K562 (cell line): ENCODE measurements around the gene DBP. TPM values are rescaled to one million over a fixed set of nuclear protein-coding genes. Genes with fewer than 3 reads are reported as not detected.
A peak's percentile ranks its signal among the peaks of the same experiment; 100 is the strongest.

Experiments
- FOSL1 ChIP-seq: fragments of 200-800 bp; sonication (Bioruptor generic); conservative IDR thresholded peaks from 2 replicates; pipeline ENCODE4 v1.6.1; 2016; ENCODE audit warnings: missing genetic modification characterization, missing compliant biosample characterization
- HNRNPH1 ChIP-seq: fragments of 200-400 bp; formaldehyde crosslinking; optimal IDR thresholded peaks from 2 replicates; pipeline ENCODE3; 2017; ENCODE audit warnings: low read depth, mild to moderate bottlenecking, low read length, moderate library complexity
- MBD2 ChIP-seq: sonication (generic); IDR thresholded peaks from 2 replicates; pipeline ENCODE4 v1.6.1; 2016; ENCODE audit warnings: low read depth, borderline replicate concordance
- MCM2 ChIP-seq: fragments of 450-650 bp; IDR thresholded peaks from 2 replicates; pipeline ENCODE4 v1.6.1; 2017; ENCODE audit warnings: low read depth, mild to moderate bottlenecking
- MYBL2 ChIP-seq, 2 experiments: fragments of 450-650 bp in 1 of 2; sonication (generic) in 1 of 2; formaldehyde crosslinking in 1 of 2; IDR thresholded peaks; 2 replicates each; pipeline versions ENCODE4 v1.6.1 to v1.8.1; 2017 to 2022; ENCODE audit warnings: borderline replicate concordance in 1 of 2, inconsistent platforms in 1 of 2, low read depth in 1 of 2, mild to moderate bottlenecking in 1 of 2, missing genetic modification reagents in 1 of 2, moderate library complexity in 1 of 2
- NCOR1 ChIP-seq: fragments of 450-650 bp; IDR thresholded peaks from 2 replicates; pipeline ENCODE4 v1.6.1; 2016; ENCODE audit warnings: mild to moderate bottlenecking, moderate library complexity
- SMARCE1 ChIP-seq: fragments of 450-650 bp; IDR thresholded peaks from 2 replicates; pipeline ENCODE4 v1.7.1; 2016; ENCODE audit warnings: mild to moderate bottlenecking
- ZNF408 ChIP-seq: fragments of 250-450 bp; sonication (Bioruptor Pico); IDR thresholded peaks from 2 replicates; pipeline ENCODE4 v1.4.0; 2020; ENCODE audit warnings: low read depth, mild to moderate bottlenecking, moderate library complexity
- polyA plus RNA-seq, 8 experiments: library from polyadenylated mRNA; depleted of rRNA in 4 of 8; stranded (reverse) in 5 of 8; unstranded in 3 of 8; fragments of >200 nt; fragmentation: Nextera tagmentation in 2 of 8; fragmentation: Illumina TruSeq in 1 of 8; extraction: Ambion mirVana in 2 of 8; extraction: Trizol in 1 of 8; gene quantifications; 2 replicates each; pipeline versions ENCODE4 v1.2.1 to v1.2.3, GENCODE V29; 2011 to 2014; ENCODE audit warnings: inconsistent platforms in 1 of 8, missing spikeins in 1 of 8
- total RNA-seq, 7 experiments: library from RNA; depleted of rRNA in 6 of 7; stranded (reverse); fragments of >200 nt in 6 of 7; fragmentation: Illumina TruSeq in 2 of 7; extraction: Trizol in 2 of 7; gene quantifications; 2 replicates each; pipeline versions ENCODE4 v1.2.1 to v1.2.3, GENCODE V29; 2011 to 2021; ENCODE audit warnings: low replicate concordance in 1 of 7
- TF ChIP-seq, protein P1 (sequence below): fragments of 250-450 bp; sonication (Bioruptor Pico); IDR thresholded peaks from 2 replicates; pipeline ENCODE4 v1.8.0; 2021; ENCODE audit warnings: moderate library complexity, mild to moderate bottlenecking, inconsistent platforms
- TF ChIP-seq, protein P2 (sequence below): fragments of 250-450 bp; sonication (Bioruptor Pico); IDR thresholded peaks from 2 replicates; pipeline ENCODE4 v1.5.0; 2020; ENCODE audit warnings: mild to moderate bottlenecking
- TF ChIP-seq, protein P3 (sequence below): sonication (generic); formaldehyde crosslinking; IDR thresholded peaks from 2 replicates; pipeline ENCODE4 v1.8.0; 2022; ENCODE audit warnings: mild to moderate bottlenecking, missing genetic modification reagents, borderline replicate concordance

Gene DBP
- total and polyA plus RNA-seq, 9 of the 15 experiments (the other 6 are each of a cell fraction or from before 2014, with no cell fraction given), result 0.25 to 5.5 (median 1.8) TPM

DNA sequence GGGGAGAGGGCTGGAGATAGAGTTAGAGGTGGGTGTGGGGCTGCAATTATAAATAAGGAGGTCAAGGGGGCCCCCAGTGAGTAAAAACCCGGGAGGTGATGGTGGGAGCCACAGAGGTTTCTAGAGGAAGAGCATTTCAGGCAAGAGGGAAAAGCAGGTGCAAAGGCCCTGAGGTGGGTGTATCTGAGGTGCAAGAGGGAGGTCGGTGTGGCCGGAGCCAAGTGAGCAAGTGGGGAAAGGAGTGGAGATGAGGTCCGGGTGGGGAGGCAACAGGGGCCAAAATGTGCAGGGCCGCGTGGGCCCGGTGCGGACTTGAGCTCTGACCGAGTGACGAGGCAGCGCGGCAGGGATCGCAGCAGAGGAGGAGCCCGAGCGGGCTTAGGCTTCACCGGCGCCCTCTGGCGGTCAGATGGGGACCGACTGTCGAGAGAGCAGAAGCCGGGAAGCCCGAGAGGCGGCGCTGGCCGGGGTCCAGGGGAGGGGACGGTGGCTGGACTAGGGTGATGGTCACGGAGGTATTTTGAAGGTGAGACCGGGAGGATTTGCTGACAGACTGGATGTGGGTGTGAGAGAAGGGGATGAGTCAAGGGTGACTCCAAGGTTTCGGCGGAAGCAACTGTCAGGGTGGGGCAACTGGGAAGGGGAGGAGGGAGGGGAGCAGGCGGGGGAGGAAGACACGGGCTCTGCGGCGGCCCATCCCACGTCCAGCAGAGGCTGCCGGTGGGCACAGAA, 48.3 kb downstream of the DBP start (continued):
- TF ChIP-seq, protein P1, sequence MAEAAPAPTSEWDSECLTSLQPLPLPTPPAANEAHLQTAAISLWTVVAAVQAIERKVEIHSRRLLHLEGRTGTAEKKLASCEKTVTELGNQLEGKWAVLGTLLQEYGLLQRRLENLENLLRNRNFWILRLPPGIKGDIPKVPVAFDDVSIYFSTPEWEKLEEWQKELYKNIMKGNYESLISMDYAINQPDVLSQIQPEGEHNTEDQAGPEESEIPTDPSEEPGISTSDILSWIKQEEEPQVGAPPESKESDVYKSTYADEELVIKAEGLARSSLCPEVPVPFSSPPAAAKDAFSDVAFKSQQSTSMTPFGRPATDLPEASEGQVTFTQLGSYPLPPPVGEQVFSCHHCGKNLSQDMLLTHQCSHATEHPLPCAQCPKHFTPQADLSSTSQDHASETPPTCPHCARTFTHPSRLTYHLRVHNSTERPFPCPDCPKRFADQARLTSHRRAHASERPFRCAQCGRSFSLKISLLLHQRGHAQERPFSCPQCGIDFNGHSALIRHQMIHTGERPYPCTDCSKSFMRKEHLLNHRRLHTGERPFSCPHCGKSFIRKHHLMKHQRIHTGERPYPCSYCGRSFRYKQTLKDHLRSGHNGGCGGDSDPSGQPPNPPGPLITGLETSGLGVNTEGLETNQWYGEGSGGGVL (CRISPR knock-in tag), result no peak
- TF ChIP-seq MBD2, result no peak
- no peak for TF ChIP-seq ZNF408 (CRISPR knock-in tag)
- TF ChIP-seq MCM2, result no peak
- TF ChIP-seq, protein P2, sequence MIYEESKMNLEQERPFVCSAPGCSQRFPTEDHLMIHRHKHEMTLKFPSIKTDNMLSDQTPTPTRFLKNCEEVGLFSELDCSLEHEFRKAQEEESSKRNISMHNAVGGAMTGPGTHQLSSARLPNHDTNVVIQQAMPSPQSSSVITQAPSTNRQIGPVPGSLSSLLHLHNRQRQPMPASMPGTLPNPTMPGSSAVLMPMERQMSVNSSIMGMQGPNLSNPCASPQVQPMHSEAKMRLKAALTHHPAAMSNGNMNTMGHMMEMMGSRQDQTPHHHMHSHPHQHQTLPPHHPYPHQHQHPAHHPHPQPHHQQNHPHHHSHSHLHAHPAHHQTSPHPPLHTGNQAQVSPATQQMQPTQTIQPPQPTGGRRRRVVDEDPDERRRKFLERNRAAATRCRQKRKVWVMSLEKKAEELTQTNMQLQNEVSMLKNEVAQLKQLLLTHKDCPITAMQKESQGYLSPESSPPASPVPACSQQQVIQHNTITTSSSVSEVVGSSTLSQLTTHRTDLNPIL (CRISPR knock-in tag), result no peak
- peak; percentile 49 for TF ChIP-seq NCOR1
- no peak for TF ChIP-seq MYBL2 (IDR thresholded peaks at IDR 0.05; ENCODE audit: low read depth)
- TF ChIP-seq MYBL2 (CRISPR knock-in tag; IDR thresholded peaks at IDR 0.05; ENCODE audit: borderline replicate concordance), result no peak
- no peak for TF ChIP-seq HNRNPH1
- peak; percentile 88 for TF ChIP-seq SMARCE1
- TF ChIP-seq FOSL1, result peak; percentile 81
- TF ChIP-seq, protein P3, sequence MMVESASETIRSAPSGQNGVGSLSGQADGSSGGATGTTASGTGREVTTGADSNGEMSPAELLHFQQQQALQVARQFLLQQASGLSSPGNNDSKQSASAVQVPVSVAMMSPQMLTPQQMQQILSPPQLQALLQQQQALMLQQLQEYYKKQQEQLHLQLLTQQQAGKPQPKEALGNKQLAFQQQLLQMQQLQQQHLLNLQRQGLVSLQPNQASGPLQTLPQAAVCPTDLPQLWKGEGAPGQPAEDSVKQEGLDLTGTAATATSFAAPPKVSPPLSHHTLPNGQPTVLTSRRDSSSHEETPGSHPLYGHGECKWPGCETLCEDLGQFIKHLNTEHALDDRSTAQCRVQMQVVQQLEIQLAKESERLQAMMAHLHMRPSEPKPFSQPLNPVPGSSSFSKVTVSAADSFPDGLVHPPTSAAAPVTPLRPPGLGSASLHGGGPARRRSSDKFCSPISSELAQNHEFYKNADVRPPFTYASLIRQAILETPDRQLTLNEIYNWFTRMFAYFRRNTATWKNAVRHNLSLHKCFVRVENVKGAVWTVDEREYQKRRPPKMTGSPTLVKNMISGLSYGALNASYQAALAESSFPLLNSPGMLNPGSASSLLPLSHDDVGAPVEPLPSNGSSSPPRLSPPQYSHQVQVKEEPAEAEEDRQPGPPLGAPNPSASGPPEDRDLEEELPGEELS, result no peak
- TF ChIP-seq, all 486 proteins: peak for 175
